Measurements from ENCODE around the gene C4orf50.

Gene C4orf50

DNA sequence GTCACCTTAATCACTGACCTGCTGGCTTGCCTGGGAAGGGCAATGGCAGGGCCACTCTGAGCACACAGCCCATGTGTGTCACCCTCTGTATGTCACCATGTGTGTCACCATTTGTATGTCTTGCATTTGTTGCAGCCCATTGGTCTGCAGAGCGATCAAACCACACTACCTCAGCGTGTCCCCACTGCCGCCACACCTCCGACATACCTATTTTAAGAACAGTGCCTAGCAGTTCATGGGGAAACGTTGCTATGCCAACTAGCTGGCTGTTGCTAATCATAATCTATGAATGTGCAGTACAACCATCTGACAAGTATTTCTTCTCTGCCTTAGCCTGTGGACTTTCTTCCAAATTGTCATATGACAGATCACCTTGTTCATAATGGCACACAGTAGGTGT lies 117.4 kb downstream of the C4orf50 start:
- no CpG with 5 or more reads among the region's 5 CpGs for WGBS (ENCODE audit: extremely low coverage, insufficient coverage, insufficient read length)
- Histone ChIP-seq H3K18ac (ENCODE audit: low read length) (no peak overlapping the region), H3K79me1 (ENCODE audit: low read length) (no peaks in the 10 kb centered on the region), H3K9ac (ENCODE audit: low read length) (no peak overlapping the region), H3K79me2 (ENCODE audit: control insufficient read depth, insufficient read depth, low read length, poor library complexity) (no peaks in the 10 kb centered on the region), H3K36me3 (ENCODE audit: control insufficient read depth in 1 of 2, insufficient read depth in 2 of 2, low read length in 2 of 2) (no peaks in the 10 kb centered on the region), H4K8ac (ENCODE audit: low read depth, low read length) (no peak overlapping the region), H3K4me2 (ENCODE audit: low read length) (no peak overlapping the region), H2BK5ac (ENCODE audit: low read depth, low read length, poor library complexity) (no peak overlapping the region), H3K14ac (ENCODE audit: low read length) (no peak overlapping the region), H3K23ac (ENCODE audit: low read length) (no peak overlapping the region), H3K27me3 (ENCODE audit: insufficient read depth, low read length) (peaks cover 2% of the 10 kb centered on the region), H3K4me1 (ENCODE audit: control insufficient read depth in 1 of 2, insufficient read depth in 2 of 2, low read length in 2 of 2) (no peaks in the 10 kb centered on the region), H2AFZ (ENCODE audit: insufficient read depth, low read length, poor library complexity) (no peak overlapping the region), H4K91ac (ENCODE audit: low read depth, low read length) (no peak overlapping the region), H4K12ac (ENCODE audit: low read depth, low read length) (no peak overlapping the region), H3K9me3 (ENCODE audit: insufficient read depth, low read depth, low read length) (peaks cover 5% of the 10 kb centered on the region), H2BK120ac (ENCODE audit: insufficient read depth, low read length, poor library complexity) (no peak overlapping the region), H3K4ac (ENCODE audit: low read depth, low read length) (no peak overlapping the region), H3K27ac (ENCODE audit: low read depth, low read length) (no peak overlapping the region), H2BK12ac (ENCODE audit: low read length) (no peak overlapping the region), H3K4me3 (ENCODE audit: low read depth, low read length) (no peak overlapping the region), H2AK5ac (ENCODE audit: low read length) (no peak overlapping the region)
- no peak for DNase-seq

DNA sequence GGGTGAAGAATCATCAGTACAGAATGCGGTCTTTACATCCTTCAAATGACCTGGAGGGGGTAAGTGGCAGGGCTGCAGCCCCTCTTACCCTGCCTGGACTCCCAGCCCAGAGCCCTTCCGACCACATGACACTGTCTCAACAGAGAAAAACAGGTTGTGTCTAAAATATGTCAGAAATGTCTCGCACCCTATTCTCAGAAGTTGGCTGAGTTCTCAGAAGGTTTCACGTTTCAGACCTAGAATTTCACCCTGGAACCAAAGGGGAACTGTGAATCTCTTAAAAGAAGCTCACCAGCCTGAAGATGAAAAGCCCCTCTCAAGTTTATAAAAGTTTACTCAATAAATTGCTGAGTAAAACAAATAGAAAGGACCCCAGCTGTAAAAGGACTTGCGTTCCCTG lies 118.3 kb downstream of the C4orf50 start:
- Histone ChIP-seq H3K18ac (ENCODE audit: low read length) (no peak overlapping the region), H3K4me2 (ENCODE audit: low read length) (no peak overlapping the region), H2BK120ac (ENCODE audit: insufficient read depth, low read length, poor library complexity) (no peak overlapping the region), H3K4me3 (ENCODE audit: low read depth, low read length) (no peak overlapping the region), H4K12ac (ENCODE audit: low read depth, low read length) (no peak overlapping the region), H4K91ac (ENCODE audit: low read depth, low read length) (no peak overlapping the region), H3K4ac (ENCODE audit: low read depth, low read length) (no peak overlapping the region), H3K27ac (ENCODE audit: low read depth, low read length) (no peak overlapping the region), H4K8ac (ENCODE audit: low read depth, low read length) (no peak overlapping the region), H3K4me1 (ENCODE audit: control insufficient read depth in 1 of 2, insufficient read depth in 2 of 2, low read length in 2 of 2) (no peaks in the 10 kb centered on the region), H2BK5ac (ENCODE audit: low read depth, low read length, poor library complexity) (no peak overlapping the region), H3K79me2 (ENCODE audit: control insufficient read depth, insufficient read depth, low read length, poor library complexity) (no peaks in the 10 kb centered on the region), H3K23ac (ENCODE audit: low read length) (no peak overlapping the region), H2BK12ac (ENCODE audit: low read length) (no peak overlapping the region), H3K27me3 (ENCODE audit: insufficient read depth, low read length) (peaks cover 4% of the 10 kb centered on the region), H3K9me3 (ENCODE audit: insufficient read depth, low read depth, low read length) (peaks cover 5% of the 10 kb centered on the region), H2AFZ (ENCODE audit: insufficient read depth, low read length, poor library complexity) (no peak overlapping the region), H3K14ac (ENCODE audit: low read length) (no peak overlapping the region), H2AK5ac (ENCODE audit: low read length) (no peak overlapping the region), H3K36me3 (ENCODE audit: control insufficient read depth in 1 of 2, insufficient read depth in 2 of 2, low read length in 2 of 2) (no peaks in the 10 kb centered on the region), H3K79me1 (ENCODE audit: low read length) (no peaks in the 10 kb centered on the region), H3K9ac (ENCODE audit: low read length) (no peak overlapping the region)
- no CpG with 5 or more reads among the region's 5 CpGs for WGBS (ENCODE audit: extremely low coverage, insufficient coverage, insufficient read length)
- no peak for DNase-seq

DNA sequence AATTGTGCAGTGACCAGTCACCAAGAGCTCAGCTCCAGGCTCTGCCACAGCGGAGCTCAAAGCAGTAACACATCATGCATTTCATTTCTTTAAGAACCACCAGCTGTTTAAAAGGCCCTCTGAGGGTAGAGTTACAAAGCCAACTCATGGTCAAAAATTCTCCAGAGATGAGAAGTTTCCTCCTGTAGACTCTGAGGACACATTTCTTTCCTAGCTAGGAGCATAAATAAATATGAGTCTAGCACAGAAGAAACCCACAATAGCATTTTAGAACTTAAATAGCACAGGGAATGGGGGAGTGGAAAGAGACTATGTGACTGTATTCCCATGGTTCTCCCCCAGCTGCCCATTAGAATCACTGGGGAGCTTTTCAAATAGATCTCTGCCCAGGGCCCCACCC lies 118.8 kb downstream of the C4orf50 start:
- no peaks in the 10 kb centered on the region for H3K79me2 ChIP-seq (ENCODE audit: control insufficient read depth, insufficient read depth, low read length, poor library complexity)
- WGBS (ENCODE audit: extremely low coverage, insufficient coverage, insufficient read length) = no CpG with 5 or more reads among the region's 1 CpG

DNA sequence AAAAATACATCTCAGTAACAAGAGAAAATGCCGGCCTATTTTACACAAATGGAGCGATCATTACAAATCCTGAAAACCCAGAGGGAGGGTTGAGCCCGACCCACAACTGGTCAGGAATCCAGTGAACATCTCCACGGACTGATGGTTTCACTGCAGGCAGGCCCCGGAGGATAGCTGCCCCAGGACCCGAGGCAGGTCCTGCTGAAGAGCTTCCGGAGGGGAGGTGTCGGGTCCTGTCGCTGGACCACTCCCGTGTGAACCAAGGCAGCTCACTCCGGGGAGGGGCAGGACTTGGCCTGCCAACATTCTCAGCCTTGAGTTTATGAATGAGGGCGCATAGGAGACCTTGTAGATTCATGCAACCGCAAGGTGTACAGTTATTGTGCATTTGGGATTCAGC lies 120.6 kb downstream of the C4orf50 start:
- H2BK120ac ChIP-seq (ENCODE audit: insufficient read depth, low read length, poor library complexity) = no peak overlapping the region
- H4K8ac ChIP-seq (ENCODE audit: low read depth, low read length) = no peak overlapping the region
- H2AFZ ChIP-seq (ENCODE audit: insufficient read depth, low read length, poor library complexity) = no peak overlapping the region
- no peak overlapping the region for H3K4ac ChIP-seq (ENCODE audit: low read depth, low read length)
- H3K18ac ChIP-seq (ENCODE audit: low read length) = no peak overlapping the region
- no peak overlapping the region for H3K27ac ChIP-seq (ENCODE audit: low read depth, low read length)
- no peaks in the 10 kb centered on the region for H3K36me3 ChIP-seq (ENCODE audit: control insufficient read depth in 1 of 2, insufficient read depth in 2 of 2, low read length in 2 of 2)
- H2BK12ac ChIP-seq (ENCODE audit: low read length) = no peak overlapping the region
- peaks cover 8% of the 10 kb centered on the region for H3K9me3 ChIP-seq (ENCODE audit: insufficient read depth, low read depth, low read length)
- no peak overlapping the region for H2BK5ac ChIP-seq (ENCODE audit: low read depth, low read length, poor library complexity)
- no peak overlapping the region for H2AK5ac ChIP-seq (ENCODE audit: low read length)
- DNase-seq = no peak
- H3K79me2 ChIP-seq (ENCODE audit: control insufficient read depth, insufficient read depth, low read length, poor library complexity) = no peaks in the 10 kb centered on the region
- peaks cover 0 to 2% of the 10 kb centered on the region in 2 experiments for H3K4me1 ChIP-seq (ENCODE audit: control insufficient read depth in 1 of 2, insufficient read depth in 2 of 2, low read length in 2 of 2)
- no peak overlapping the region for H3K14ac ChIP-seq (ENCODE audit: low read length)
- H4K91ac ChIP-seq (ENCODE audit: low read depth, low read length) = no peak overlapping the region
- H3K4me2 ChIP-seq (ENCODE audit: low read length) = no peak overlapping the region
- H3K4me3 ChIP-seq (ENCODE audit: low read depth, low read length) = no peak overlapping the region
- no peak overlapping the region for H4K12ac ChIP-seq (ENCODE audit: low read depth, low read length)
- no peak overlapping the region for H3K23ac ChIP-seq (ENCODE audit: low read length)
- H3K27me3 ChIP-seq (ENCODE audit: insufficient read depth, low read length) = peaks cover 22% of the 10 kb centered on the region
- H3K9ac ChIP-seq (ENCODE audit: low read length) = no peak overlapping the region
- no CpG with 5 or more reads among the region's 13 CpGs for WGBS (ENCODE audit: extremely low coverage, insufficient coverage, insufficient read length)
- H3K79me1 ChIP-seq (ENCODE audit: low read length) = no peaks in the 10 kb centered on the region

More for the DNA sequence above, 118.8 kb downstream of the C4orf50 start:
- Histone ChIP-seq H4K12ac (ENCODE audit: low read depth, low read length) (no peak overlapping the region), H3K79me1 (ENCODE audit: low read length) (no peaks in the 10 kb centered on the region), H3K18ac (ENCODE audit: low read length) (no peak overlapping the region), H4K91ac (ENCODE audit: low read depth, low read length) (no peak overlapping the region), H4K8ac (ENCODE audit: low read depth, low read length) (no peak overlapping the region), H2BK120ac (ENCODE audit: insufficient read depth, low read length, poor library complexity) (no peak overlapping the region), H3K4me2 (ENCODE audit: low read length) (no peak overlapping the region), H3K9me3 (ENCODE audit: insufficient read depth, low read depth, low read length) (peaks cover 5% of the 10 kb centered on the region), H3K14ac (ENCODE audit: low read length) (no peak overlapping the region), H2AK5ac (ENCODE audit: low read length) (no peak overlapping the region), H2BK12ac (ENCODE audit: low read length) (no peak overlapping the region), H3K4ac (ENCODE audit: low read depth, low read length) (no peak overlapping the region), H3K27ac (ENCODE audit: low read depth, low read length) (no peak overlapping the region), H3K27me3 (ENCODE audit: insufficient read depth, low read length) (peaks cover 7% of the 10 kb centered on the region), H2AFZ (ENCODE audit: insufficient read depth, low read length, poor library complexity) (no peak overlapping the region), H3K9ac (ENCODE audit: low read length) (no peak overlapping the region), H3K23ac (ENCODE audit: low read length) (no peak overlapping the region), H3K4me1 (ENCODE audit: control insufficient read depth in 1 of 2, insufficient read depth in 2 of 2, low read length in 2 of 2) (no peaks in the 10 kb centered on the region), H3K4me3 (ENCODE audit: low read depth, low read length) (no peak overlapping the region), H3K36me3 (ENCODE audit: control insufficient read depth in 1 of 2, insufficient read depth in 2 of 2, low read length in 2 of 2) (no peaks in the 10 kb centered on the region), H2BK5ac (ENCODE audit: low read depth, low read length, poor library complexity) (no peak overlapping the region)
- DNase-seq = no peak
